HG03108 (cell line): ENCODE data around the gene CYSLTR2.
"Not testable (repeated sequence)": the region's sequence is repeated elsewhere in the genome, so short reads cannot be mapped to it uniquely, and the experiment has no call there.

ENCODE experiments used
- ATAC-seq: cut with Tn5 transposase; IDR thresholded peaks from one replicate; pipeline ENCODE4 v1.9.1; 2021; ENCODE audit warnings: moderate library complexity; ENCODE audit not compliant: unreplicated experiment

Gene CYSLTR2

DNA sequence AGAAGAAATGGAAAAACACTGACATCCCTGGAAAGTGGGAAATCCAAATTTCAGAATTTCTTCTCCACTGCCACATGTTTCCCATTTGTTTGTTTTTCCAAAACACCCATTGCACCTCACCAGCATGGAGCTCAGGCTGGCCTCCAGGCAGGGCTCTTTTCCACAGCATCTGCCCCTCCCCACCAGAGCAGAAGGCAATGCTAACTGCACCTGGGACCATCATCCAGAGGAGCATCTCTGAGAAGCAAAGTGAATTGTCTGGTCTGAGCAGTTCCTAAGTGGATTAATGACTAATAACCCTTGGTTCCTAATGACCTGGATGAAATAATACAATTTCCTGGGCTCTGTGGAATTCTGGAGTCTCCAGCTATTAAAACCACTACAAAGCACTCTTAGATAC, 8.8 kb upstream of the CYSLTR2 start:
- no peak for ATAC-seq

DNA sequence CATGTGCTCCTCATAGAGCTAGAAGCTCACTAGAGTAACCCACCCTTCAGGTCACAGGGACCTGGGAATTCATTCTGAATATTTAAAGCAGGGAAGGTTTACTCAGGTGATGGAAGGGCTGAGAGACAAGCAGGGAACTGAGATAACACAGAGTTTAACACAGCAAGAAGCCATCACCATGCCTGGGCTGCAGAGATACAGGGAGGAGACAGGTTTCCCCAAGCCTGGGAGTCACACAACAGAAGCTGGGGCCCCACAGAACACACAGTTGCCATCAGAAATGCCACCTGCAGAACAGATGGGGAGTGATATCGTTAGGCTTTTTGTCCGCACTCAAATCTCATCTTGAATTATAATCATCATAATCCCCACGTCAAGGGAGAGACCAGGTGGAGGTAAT, 7.9 kb upstream of the CYSLTR2 start:
- no peak for ATAC-seq

DNA sequence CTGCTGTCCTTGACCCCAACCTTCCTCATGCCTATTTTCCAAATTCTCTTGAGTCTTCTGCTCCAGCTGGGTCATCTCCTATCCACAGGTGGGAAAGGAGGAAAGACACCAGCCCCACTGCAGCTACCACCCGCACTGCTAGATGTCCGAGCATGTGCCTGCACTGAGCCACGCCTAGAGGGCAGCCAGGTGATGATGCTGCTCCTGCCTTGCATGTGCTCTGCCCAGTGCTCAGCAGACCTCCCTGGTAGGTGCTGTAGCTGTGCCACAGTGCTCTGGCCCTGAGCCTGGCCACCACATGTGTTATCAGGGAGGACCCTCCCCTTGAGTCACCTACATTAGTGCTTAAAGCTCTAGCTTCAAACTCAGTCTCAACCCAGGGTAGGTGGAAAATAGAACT, 6.9 kb upstream of the CYSLTR2 start:
- ATAC-seq: no peak

DNA sequence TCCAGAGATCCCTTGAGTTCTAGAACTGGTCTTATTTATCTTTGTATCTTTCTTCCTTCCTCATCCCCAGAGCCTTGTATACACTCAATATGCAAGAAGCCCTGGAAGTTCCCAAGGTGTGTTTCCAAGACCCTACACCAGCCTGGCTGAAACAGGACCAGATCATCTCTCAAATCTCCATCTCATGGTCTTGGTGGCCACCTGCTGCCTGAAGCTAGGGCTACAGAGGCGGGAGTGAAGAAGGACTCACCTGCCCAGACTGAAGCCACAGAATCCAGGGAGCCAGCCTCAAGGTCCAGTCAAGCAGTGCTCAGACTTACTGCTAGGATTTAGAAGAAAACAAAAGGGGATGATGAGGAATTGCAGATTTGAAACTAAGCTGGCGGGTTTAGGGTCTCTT, 6.1 kb upstream of the CYSLTR2 start:
- ATAC-seq: no peak

DNA sequence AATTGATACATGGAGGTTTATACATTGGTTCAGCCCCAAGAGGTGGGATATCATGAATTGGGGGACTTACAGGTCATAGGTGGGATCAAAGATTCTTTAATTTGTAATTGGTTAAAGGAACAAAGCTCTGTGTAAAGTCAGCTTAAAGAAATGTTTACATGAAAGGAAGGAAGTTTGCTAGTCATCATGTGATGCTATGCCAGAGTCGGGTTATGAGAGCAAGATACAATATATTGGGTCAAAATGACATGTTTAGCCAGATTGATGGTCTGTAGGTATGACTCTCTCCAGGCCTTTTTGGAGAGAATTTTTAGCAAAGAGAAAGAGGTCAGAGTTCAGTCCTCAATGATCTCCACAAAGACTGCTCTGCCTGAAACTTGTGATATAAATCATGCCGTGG, 5.3 kb upstream of the CYSLTR2 start:
- ATAC-seq: no peak

DNA sequence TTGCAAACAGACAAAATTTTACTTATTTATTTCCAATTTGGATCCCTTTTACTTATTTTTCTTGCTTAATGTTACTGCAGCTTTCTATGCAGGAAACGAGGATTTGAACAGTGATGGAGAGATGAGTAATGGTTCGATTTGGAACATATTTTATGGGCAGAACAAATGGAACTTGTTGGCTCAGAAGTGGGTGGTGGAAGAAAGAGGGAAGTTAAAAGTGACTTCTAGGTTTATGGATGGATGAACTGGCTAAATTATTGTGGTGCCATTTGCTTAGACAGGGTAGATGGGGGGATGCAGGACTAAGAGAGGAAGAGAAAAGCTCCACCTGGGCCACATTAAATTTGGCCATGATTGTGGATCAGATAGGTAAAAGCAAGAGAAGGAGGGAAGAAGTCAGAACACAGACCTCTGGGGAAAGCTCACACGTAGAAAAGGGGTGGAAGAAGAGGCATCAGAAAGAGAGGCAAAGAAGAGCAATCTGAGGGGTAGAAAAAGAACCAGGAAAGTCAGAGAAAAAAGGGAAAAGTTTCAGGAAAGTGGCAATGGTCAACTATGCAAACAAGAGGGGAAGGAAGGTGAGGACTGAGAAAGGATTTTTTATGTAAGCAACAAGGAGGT, 768 bp upstream of the CYSLTR2 start:
- no peak for ATAC-seq

DNA sequence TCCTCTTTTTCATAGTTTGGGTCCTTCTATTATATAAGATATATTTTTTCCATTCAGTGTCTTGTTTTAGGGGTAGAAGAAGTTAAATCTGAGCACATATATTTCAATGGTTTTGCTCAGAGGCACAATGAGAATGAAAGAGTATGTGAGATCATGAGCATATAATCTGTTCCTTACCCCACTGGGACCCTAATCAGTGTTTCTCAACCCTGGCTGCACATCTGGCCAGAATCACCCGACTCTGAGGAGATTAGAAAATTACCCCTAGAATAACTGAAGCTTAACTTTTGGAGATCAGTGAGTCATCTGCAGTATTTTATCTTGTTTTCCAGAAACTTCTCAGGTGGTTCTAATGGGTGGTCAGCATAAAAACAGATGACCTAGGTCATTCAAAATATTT, 782 bp downstream of the CYSLTR2 start:
- no peak for ATAC-seq

DNA sequence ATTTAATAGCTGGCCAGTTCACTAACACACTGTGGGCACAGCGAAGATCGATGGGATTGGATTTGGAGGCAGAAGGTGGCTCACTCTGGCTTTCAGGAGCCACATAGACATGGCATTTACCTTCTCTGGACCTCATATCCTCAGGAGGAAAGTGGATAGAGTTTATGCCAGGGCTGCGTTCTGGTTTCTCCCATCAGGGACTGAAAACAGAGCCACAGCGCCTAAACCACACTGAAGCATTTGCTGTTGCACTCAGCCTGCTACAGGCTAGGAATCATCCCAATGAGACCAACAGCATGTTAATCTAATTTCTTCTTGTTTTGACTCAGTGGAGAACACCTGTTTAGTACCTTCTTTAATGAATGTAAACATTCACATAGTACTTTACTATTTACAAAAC, 1.6 kb downstream of the CYSLTR2 start:
- no peak for ATAC-seq

DNA sequence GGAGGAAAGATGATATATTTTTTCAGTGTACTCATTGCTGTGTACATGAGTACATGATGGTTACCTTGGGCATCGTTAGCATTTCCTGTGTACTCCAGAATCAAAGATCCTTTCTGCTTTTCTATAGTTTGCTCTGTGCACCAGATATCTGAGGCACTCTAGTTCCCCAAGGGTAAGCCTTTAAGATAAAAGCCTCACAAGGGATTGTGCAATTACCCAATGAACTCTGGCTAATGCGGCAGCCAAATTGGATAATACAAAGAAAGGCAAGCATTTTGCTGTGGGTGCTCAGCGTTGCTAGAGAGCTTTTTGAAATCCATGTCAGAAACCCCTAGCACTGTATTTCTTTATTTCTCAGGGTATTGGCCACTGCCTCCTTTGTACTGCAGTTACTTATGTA, 2.9 kb downstream of the CYSLTR2 start:
- no peak for ATAC-seq

DNA sequence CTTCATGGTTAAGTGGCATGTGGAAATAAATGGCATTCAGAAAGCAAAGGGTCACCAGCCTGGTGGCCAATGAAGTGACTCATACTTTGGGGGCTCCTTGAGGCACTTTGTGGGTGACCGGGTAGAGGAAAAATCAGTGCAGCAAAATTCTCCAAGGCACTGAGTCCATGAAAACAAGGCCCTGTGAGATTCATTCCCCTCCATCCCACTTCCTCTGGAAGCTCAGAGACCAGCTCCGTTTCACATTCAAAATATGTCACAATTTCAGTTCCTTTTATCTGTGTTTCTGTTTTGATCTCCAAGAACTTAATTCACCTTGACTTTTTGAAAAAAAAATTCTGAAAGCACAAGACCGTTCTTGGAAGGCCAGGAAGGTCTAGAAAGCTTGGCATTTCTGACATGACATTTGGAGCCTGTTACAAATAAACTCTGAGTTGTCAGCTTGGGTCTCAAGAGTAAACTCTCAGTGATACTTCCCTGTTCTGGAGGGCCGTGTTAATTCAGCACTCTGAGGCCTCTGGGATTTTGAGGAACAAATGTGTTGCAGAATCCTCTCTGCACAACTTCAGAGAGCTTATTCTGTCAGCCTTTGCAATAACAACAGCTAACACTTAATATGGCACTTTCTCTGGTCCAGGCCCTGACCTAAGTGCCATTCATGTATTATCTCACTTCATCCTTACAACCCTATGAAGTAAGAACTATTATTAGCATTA, 6.8 kb downstream of the CYSLTR2 start:
- no peak for ATAC-seq

DNA sequence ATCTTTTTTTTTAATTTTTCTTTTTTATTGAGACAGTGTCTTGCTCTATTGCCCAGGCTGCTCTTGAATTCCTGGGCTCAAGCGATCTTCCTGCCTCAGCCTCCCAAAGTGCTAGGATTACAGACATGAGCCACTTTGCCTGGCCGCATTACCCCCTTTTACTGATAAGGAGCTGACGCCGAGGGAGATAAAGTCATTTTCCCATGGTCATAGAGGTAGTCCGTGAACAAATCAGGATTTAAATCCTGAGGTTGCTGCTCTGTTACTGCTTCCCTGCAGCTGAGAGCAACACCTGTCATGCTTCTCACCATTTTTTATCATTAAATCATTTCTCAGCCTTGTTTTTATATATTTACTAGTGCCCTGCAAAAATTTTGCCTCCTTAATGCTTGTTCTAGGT, 7.4 kb downstream of the CYSLTR2 start:
- ATAC-seq: no peak

DNA sequence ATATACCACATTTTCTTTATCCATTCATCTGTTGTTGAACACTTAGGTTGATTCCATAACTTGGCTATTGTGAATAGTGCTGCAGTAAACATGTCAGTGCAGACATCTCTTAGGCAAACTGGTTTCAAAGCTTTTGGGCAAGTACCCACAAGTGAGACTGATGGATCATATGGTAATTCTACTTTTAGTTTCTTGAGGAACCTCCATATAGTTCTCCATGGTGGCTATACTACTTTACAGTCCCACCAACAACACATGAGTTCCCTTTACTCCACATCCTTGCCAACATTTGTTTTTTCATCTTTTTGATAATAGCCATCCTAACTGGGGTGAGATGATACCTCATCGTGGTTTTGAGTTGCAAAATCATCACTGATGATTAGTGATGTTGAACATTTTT, 8.5 kb downstream of the CYSLTR2 start:
- ATAC-seq: no peak

DNA sequence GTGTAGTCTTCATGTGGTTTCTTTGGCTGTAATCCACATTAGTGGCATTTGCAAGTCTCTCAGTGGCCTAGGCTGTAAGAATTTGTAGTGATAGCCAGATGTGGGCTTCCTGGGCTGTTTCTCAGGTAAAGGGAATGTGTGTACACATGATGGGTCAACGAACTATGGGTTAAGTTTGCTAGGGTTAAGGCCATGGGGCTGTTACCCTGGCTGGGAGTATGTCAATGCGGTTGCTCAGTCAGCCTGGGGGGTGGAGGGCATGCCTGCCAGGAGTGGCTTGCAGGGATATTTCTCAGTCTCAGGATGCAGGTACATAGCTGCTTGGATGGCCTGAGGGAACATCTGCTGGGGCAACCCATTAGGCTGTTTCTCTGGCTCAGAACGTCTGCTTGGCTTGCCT, 13.4 kb downstream of the CYSLTR2 start:
- no peak for ATAC-seq

DNA sequence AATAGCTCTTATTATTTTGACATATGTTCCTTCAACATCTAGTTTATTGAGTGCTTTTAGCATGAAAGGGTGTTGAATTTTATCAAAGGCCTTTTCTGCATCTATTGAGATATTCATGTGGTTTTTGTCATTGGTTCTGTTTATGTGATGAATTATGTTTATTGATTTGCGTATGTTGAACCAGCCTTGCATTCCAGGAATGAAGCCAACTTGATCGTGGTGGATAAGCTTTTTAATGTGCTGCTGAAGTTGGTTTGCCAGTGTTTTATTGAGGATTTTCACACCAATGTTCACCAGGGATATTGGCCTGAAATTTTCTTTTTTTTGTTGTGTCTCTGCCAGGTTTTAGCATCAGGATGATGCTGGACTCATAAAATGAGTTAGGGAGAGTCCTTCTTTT, 17.7 kb downstream of the CYSLTR2 start:
- not testable (repeated sequence) for ATAC-seq

DNA sequence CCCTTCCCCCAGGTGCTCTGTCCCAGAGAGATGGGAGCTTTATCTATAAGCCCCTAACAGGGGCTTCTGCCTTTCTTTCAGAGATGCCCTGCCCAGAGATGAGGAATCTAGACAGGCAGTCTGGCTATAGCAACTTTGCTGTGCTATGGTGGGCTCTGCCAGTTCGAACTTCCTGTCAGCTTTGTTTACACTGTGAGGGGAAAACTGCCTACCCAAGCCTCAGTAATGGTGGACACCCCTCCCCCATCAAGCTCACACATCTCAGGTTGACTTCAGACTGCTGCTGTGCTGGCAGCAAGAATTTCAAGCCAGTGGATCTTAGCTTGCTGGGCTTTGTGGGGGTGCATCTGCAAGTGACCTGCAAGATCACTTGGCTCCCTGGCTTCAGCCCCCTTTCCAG, 21.5 kb downstream of the CYSLTR2 start:
- ATAC-seq: no peak

DNA sequence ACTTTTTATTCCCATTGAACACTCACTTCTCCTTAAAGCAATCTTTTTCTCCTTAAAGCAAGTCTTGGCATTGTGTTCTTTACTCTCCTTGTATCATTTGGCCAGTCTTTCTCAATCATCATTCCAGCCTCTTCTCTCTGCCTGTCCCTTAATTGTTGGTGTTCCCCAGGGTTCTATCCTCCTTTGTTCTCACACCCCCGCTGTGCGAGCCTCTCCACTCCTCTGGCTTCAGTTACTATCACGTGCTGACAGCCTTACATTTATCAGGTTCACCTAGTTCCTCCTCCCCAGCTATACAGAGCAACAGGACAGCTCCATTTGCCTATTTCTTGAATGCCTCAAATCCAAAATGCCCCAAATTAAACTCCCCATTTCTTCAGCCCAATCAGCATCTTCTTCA, 24.6 kb downstream of the CYSLTR2 start:
- no peak for ATAC-seq

DNA sequence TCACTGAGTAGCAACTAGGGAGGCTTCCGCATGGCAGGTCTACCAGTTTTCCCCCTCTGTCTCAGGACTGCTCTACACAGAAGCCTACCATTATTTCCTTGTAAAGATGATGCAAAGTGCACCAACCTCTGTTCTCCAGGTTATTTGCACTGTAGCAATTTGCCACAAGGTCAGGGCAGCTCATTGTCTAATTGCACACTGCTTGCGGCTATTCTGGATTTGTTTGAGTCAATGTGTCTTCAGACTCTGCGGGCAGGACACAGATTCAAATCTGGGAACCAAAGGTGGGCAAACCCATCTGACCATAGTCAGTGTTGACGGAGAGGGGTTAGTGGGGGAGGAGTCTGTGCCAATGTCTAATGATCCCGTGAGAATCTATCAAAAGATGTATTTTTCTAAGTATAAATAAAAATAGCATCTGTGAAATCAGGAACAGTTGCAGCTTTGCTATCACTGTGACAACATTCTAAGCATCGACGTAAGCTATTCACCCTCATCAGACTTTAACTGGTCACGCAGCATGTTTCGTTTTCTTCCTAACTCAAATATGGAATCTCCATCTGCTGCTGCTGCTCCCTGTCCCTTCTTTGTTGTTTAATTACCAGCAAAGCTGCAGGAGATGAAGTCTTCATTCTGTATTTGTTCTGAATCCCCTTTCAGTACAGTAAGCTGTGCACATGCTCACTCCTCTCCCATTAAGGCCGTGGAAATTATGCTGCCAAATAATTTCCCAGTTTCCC, 26.4 kb downstream of the CYSLTR2 start:
- ATAC-seq: no peak

DNA sequence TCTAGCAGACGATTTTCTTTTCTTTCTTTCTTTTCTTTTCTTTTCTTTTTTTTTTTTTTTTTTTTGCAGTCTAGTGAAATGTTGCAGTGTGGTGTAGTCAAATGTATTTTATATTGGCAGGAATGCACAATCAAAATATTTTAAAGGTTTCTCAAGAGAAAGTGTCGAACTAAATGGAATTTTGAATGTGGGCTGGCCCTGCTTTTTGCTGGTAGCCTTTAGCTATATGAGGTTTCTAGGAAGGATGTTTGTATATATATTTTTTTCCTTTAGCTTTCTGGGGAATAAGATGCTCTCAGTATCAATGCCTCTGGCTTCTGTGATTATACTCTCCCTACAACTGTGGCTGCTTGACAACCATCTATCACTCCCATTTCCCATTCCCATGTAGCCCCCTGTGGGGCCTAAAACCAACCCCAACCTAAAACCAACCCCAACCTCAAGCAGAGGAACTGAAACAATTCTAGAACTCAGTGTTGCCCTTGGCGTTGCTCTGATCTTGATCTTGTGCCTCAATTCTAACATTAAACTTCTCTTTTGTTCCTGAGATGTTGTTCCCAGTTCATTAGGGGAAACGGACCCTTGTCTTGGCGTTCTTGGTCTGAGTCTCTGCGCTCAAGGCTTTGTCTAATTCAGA, 27.1 kb downstream of the CYSLTR2 start:
- no peak for ATAC-seq

DNA sequence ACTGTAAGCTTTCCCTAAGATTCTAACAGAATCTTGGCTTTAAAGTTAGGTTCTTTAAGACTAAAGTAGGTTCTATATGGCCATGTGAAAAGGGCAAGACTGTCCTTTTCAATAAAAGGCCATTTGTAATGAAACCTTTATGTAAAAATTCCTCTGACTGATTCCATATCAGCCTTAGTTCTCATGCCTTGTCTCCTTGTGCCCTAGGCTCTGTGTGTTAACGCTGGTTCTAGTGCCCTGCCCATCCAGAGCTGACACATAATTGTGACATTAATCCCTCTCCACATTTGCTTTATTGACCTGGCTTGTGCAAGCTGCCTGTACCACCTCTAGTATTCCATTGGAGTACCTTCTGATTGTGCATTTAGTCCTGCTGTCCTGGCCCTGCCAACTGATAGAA, 28.2 kb downstream of the CYSLTR2 start:
- no peak for ATAC-seq

DNA sequence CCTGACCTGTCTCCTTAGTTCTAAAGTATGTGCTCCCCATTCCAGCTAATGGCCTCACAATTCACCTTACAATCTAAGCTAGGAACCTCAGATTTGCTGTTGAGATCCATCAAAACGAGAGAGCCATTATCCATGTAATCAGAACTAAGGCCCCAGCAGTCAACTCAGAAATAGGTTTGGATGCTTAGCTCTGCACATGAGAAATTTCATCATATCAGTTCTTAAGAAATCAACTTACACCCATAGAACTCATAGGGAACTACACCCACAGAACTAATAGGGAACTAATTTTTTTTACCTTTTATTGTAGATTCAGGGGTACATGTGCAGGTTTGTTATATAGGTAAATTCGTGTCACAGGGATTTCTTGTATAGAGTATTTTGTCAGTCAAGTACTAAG, 28.7 kb downstream of the CYSLTR2 start:
- no peak for ATAC-seq

DNA sequence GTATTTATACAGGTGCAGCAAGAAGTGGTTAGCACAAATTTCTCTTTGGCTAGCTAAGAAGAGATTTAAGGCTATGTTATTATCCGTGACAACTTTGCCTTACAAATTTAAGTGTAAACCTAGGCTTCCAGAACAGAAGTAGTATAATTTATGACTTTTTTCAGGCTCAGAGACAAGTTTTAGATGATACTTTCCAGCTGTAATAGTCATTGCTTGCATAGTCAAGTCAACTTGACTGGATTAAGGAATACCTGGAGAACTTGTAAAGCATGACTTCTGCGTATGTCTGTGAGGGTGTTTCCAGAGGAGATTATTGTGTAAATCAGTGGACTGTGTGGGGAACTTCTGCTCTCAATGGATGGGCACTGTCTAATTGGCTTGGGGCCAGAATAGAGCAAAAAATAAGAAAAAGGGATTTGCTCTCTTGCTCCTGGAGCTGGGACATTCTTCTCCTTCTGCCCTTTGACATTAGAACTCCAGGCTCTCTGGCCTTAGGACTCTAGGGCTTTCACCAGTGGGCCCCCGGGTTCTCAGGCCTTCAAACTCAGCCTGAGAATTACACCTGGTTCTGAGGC, 33.0 kb downstream of the CYSLTR2 start:
- no peak for ATAC-seq

DNA sequence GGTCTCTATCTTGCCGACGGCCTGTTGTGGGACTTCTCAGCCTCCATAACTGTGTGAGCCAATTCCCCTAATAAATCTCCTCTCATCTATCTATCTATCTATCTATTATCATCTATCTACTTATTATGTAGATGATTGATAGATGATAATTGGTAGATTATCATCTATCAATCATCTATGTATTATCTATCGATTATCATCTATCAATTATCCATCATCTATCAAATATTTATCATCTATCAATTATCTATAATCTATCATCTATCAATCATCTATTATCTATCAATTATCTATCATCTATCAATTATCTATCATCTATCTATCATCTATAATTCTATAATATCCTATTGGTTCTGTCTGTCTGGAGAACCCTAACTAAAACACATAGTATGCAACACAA, 33.5 kb downstream of the CYSLTR2 start:
- ATAC-seq: no peak
